Left ventricle myocardium superior (tissue), 1 donor: ENCODE data around the gene TRPM1. TPM values are rescaled to one million over a fixed set of nuclear protein-coding genes. Genes with fewer than 3 reads are reported as not detected.
"Not testable (repeated sequence)": the region's sequence is repeated elsewhere in the genome, so short reads cannot be mapped to it uniquely, and the experiment has no call there.

Source experiments
- ATAC-seq: fragments of 200-7000 bp; cut with Tn5 transposase; one replicate; pipeline ENCODE4 v1.9.1; 2020; ENCODE audit warnings: mild to moderate bottlenecking, moderate library complexity
- DNase-seq: peaks from one replicate; pipeline ENCODE4 v3.0.0-alpha.2; 2020
- intact Hi-C: fragments of 100-400 bp; cut with micrococcal nuclease; formaldehyde crosslinking; loops from one replicate; pipeline ENCODE4 v1.11.0; 2022
- total RNA-seq: library from RNA; stranded (reverse); fragmentation: NEBNext Ultra II Directional; extraction: Animal tissue kit (Norgen Biotek cat#: 25700); gene quantifications from one replicate; pipeline ENCODE4 v1.2.1, GENCODE V29; 2021
- donor health status: DM: no; HTN: yes; CAD: no; lungs with severe emphysema.

The TRPM1 gene
- total RNA-seq, 1 donor from 2014 or later: not detected

- intact Hi-C loops: loop anchor here (10.0 kb wide), 1 partner anchor 54 kb away; no protein-coding TSS in a partner anchor
- ATAC-seq: no peak
- no peak for DNase-seq
Measured at GRCh38 chr15:31088672-31089367, 12.7 kb downstream of the TRPM1 start.

GRCh38 chr15:31088041-31088440, 13.5 kb downstream of the TRPM1 start:
- intact Hi-C loops: loop anchor here (10.0 kb wide), 1 partner anchor 53 kb away; no protein-coding TSS in a partner anchor
- not testable (repeated sequence) for DNase-seq, ATAC-seq

GRCh38 chr15:31086344-31086743, 15.2 kb downstream of the TRPM1 start:
- no peak for DNase-seq

GRCh38 chr15:31085359-31085758, 16.2 kb downstream of the TRPM1 start:
- ATAC-seq: no peak
- DNase-seq: no peak
- intact Hi-C loops: loop anchor here (10.0 kb wide), 1 partner anchor 51 kb away; no protein-coding TSS in a partner anchor

More at GRCh38 chr15:31086344-31086743, 15.2 kb downstream of the TRPM1 start:
- ATAC-seq: no peak
- intact Hi-C loops: loop anchor here (10.0 kb wide), 1 partner anchor 52 kb away; no protein-coding TSS in a partner anchor

GRCh38 chr15:31084176-31084575, 17.3 kb downstream of the TRPM1 start:
- intact Hi-C loops: loop anchor here (10.0 kb wide), 1 partner anchor 49 kb away; no protein-coding TSS in a partner anchor
- DNase-seq (no peak), ATAC-seq (no peak)

GRCh38 chr15:31083370-31083780, 18.1 kb downstream of the TRPM1 start:
- no peak for ATAC-seq
- no peak for DNase-seq
- intact Hi-C loops: loop anchor here (10.0 kb wide), 1 partner anchor 49 kb away; no protein-coding TSS in a partner anchor

GRCh38 chr15:31082771-31083369, 18.7 kb downstream of the TRPM1 start:
- ATAC-seq: no peak
- intact Hi-C loops: loop anchor here (10.0 kb wide), 1 partner anchor 48 kb away; no protein-coding TSS in a partner anchor
- DNase-seq: no peak

- DNase-seq (no peak), ATAC-seq (no peak)
- intact Hi-C loops: loop anchor here (10.0 kb wide), 1 partner anchor 47 kb away; no protein-coding TSS in a partner anchor
Measured at GRCh38 chr15:31081588-31082250, 19.8 kb downstream of the TRPM1 start.

- intact Hi-C loops: loop anchor here (10.0 kb wide), 1 partner anchor 46 kb away; no protein-coding TSS in a partner anchor
- ATAC-seq: no peak
- no peak for DNase-seq
Measured at GRCh38 chr15:31081056-31081455, 20.5 kb downstream of the TRPM1 start.

- ATAC-seq: peak; percentile 93
Measured at GRCh38 chr15:31080591-31081014, 20.9 kb downstream of the TRPM1 start.

GRCh38 chr15:31079519-31079918, 22.0 kb downstream of the TRPM1 start:
- ATAC-seq (no peak), DNase-seq (no peak)
- intact Hi-C loops: no loop called here

More at GRCh38 chr15:31080591-31081014, 20.9 kb downstream of the TRPM1 start:
- intact Hi-C loops: loop anchor here (10.0 kb wide), 1 partner anchor 46 kb away; no protein-coding TSS in a partner anchor
- peak; percentile 76 for DNase-seq

GRCh38 chr15:31078471-31078870, 23.1 kb downstream of the TRPM1 start:
- DNase-seq (no peak), ATAC-seq (no peak)
- intact Hi-C loops: no loop called here

GRCh38 chr15:31077941-31078340, 23.6 kb downstream of the TRPM1 start:
- no peak for DNase-seq
- ATAC-seq: no peak
- intact Hi-C loops: no loop called here

GRCh38 chr15:31077181-31077580, 24.3 kb downstream of the TRPM1 start:
- intact Hi-C loops: no loop called here
- ATAC-seq (no peak), DNase-seq (no peak)

- DNase-seq (no peak), ATAC-seq (no peak)
- intact Hi-C loops: no loop called here
Measured at GRCh38 chr15:31074321-31074720, 27.2 kb downstream of the TRPM1 start.

GRCh38 chr15:31070867-31071266, 30.7 kb downstream of the TRPM1 start:
- intact Hi-C loops: no loop called here
- ATAC-seq (no peak), DNase-seq (no peak)

- ATAC-seq (no peak), DNase-seq (no peak)
- intact Hi-C loops: no loop called here
Measured at GRCh38 chr15:31069360-31070000, 32.0 kb downstream of the TRPM1 start.

- DNase-seq (no peak), ATAC-seq (no peak)
- intact Hi-C loops: no loop called here
Measured at GRCh38 chr15:31067890-31068603, 33.5 kb downstream of the TRPM1 start.
